HK-2 (cell line): ENCODE measurements around the gene ZNF300.
"Not testable (repeated sequence)": the region's sequence is repeated elsewhere in the genome, so short reads cannot be mapped to it uniquely, and the experiment has no call there.

Experiments used
- DNase-seq: peaks from one replicate; pipeline ENCODE4 v3.0.0-alpha.2; 2018; ENCODE audit not compliant: unreplicated experiment

The ZNF300 gene

DNA sequence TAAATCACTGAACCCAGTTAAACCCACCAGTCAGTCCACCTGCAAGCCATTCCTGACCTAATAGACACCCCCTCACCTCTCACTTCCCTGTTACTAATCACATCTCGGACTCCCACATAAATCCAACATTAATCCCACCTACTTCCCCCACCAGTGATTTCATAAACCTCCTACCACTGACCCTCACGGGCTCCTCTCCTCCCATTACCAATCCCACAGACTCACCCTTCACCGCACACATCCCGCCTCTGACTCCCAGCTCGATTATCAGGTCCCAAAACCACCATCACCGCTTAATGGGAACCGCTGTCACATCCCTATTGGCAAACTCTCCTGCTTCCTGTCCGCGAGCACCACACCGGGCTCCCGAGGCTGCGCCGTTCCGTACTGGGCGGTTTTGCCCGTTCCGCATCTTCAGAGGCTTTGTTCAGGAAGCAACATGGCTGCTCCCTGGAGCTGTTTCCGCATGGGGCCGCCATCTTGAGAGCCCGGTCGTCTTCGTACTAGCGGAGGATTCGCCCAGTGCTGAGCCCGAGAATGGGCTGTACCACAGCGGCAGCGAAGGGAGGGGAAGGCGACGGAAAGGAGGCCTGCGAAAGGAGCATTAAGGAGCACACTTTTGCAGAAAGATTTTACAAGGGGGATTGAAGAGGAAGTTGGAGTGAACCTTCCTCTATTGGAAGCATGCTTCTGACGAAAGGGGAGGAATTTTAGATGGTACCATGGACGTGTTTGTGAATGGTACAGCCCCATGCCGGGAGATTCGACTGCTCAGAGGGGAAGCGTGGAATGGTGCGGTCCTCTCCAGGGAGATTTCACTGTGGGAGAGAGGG, at the start of gene ZNF300:
Gene ZNF300, minus strand, starts transcription at position 502 of the 833 bp plus-strand sequence. CDS start 1,825 bp downstream, outside the sequence.
- peak; percentile 88 for DNase-seq

DNA sequence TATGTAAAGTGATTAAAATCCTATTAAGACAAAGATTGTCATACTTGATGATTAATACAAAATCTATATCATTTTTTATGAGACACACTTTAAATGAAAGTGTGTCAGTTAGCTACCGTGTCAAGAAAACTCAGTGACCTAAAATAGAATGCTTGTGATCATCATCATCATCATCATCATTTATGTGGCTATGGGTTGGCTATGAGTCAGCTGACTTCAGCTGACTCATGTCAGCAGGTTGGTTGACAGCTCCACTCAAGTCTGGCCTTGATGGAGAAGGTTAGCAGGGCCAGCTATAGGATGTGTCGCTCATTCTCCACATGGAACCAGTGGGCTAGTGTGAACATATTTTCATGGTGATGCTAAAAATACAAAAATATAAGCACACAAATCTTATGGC, 43.8 kb upstream of the ZNF300 start:
- no peak for DNase-seq

DNA sequence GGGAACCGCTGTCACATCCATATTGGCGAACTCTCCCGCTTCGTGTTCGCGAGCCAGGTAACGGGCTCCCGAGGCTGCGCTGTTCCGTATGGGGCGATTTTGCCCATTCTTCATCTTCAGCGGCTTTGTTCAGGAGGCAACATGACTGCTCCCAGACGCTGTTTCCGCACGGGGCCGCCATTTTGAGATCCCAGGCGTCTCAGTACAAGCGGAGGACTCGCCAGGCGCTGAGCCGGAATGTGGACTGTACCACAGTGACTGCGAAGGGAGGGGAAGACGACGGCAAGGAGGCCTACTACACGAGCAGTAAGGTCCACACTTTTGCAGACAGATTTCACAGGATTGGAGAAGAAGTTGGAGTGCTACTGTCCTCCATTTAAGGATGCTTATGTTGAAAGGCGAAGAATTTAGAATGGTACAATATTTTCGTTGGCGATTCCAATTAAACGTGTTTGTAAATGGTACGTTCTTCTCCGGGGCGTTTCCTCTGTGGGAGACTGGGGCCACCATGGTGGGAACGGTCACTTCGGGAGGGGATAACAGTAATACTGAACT, 41.6 kb upstream of the ZNF300 start:
- DNase-seq = peak; percentile 69

DNA sequence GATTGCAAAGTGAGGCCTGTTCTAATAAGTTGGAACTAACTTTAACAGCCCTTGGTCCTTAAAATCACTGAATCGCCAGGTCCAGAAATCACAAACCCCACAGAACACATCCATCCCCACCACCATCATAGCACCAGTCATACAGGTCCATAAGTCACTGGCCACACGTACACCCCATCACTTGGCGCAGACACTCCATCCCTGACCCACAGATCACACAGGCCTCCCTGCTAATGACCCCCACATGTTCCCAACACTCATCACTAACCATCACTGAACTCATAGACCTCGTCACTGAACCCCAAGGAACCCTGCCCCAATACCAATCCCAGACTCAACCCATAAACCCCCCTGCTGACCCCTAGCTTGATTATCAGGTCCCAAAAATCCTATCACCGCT, 41.2 kb upstream of the ZNF300 start:
- DNase-seq = peak; percentile 7

DNA sequence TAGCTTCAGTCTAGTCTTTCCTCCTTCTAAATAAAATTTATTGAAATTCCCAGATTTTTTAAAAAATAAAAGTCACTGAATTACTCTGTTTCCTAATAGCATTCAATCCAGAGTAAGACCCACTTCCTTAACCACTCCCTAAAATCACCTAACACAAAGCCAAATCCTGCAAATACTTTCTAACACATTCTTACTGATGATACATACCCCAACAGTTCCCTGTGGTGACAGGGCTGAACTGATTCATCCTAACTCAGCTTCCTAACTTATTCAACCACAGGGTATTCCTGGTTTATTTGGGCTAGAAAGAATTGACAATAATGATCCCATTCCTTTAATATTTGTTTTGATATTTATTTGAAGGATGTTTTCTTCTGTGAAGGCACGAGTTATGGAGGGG, 40.7 kb upstream of the ZNF300 start:
- DNase-seq = no peak

DNA sequence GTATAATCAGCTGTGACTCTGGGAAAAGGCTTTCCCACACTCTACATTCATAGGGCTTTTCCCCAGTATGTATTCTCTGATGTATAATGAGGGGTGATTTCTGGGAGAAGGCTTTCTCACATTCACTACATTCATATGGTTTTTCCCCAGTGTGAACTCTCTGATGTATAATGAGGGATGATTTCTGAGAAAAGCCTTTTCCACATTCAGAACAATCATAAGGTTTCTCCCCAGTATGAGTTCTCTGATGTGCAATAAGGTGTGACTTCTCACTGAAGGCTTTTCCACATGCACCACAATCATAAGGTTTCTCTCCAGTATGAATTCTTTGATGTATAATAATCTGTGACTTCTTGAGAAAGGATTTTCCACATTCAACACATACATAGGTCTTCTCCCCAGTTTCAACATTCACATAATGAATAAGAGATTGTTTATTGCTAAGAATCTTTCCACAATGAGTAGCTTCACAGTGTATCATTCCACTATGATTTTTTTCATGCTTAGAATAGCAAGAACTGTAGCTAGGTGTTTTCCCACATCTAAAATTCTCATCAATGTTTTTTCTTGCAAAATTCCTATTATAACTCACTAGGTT, 26.7 kb upstream of the ZNF300 start:
- DNase-seq = no peak

DNA sequence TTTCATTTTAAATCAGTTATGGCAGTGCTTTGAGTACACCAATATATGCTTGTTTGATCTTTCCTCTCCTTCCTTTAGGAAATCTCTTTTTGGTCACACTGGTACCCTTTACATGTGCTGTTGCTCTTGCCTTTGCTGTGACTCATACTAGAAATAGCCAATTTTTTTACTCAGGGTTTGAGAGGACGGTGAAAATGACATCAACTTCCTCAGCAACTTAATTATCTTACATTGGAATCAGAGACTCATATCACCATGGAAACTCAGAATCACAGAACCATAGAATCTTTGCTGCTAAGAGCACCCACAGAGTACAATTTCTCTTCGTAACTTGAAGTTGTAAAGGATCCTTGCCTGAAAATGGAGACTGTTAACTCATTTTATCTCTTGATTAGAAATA, 13.8 kb upstream of the ZNF300 start:
- DNase-seq = no peak

DNA sequence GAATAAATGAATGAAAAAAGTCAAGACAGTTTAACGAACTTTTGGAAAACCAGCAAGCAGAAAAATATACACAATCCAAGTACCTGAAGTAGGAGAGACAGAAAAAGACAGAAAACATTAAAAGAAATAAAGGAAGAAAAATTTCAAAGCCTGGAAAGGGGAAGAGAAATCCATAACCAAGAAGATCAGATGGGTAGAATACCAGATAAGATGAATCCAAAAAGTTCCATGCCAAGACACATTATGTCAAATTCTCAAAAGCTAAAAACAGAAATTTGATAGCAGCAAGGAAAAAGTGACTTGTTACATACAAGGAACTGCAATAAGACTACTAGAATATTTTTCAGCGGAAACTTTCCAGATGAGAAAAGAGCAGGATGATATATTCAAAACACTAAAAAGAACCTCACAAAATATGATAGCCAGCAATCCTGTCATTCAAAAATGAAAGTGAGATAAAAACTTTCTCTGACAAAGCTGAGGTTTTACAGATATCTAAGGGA, 7.6 kb upstream of the ZNF300 start:
- DNase-seq = no peak

DNA sequence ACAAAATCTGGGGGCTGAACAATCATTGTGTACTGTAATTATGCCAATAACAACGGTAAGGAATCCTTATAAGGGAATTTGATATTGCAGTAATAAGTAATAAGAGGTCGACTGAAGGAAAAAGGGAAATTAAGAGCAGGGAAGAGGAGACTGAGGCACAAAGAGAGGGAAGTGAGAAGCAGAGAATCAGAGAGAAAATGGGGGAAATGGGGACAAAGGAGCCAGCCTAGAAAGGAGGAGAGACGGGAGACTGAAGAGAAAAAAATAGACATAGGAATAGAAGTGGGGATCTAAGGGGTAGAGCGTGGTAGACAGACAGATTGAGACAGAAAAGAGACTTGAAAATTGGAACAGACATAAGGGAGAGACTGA, 518 bp upstream of the ZNF300 start:
- no peak for DNase-seq

DNA sequence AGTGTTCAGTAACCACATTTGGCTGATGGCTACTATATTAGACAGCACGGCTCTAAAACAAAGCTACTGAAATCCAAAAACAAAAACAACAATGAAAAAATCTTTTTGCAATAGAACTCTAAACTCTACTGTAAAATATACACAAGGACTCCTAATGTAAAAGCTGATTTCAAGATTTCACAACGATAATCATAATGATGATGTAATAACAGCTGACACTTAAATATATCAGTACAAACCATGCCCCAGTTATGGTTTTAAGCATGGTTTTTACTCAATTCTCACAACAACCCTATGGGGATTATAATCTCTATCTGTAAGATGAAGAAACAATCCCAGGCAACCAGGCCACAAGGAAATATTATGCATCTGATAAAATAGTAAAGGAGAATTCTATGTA, 3.3 kb downstream of the ZNF300 start:
- DNase-seq = no peak

DNA sequence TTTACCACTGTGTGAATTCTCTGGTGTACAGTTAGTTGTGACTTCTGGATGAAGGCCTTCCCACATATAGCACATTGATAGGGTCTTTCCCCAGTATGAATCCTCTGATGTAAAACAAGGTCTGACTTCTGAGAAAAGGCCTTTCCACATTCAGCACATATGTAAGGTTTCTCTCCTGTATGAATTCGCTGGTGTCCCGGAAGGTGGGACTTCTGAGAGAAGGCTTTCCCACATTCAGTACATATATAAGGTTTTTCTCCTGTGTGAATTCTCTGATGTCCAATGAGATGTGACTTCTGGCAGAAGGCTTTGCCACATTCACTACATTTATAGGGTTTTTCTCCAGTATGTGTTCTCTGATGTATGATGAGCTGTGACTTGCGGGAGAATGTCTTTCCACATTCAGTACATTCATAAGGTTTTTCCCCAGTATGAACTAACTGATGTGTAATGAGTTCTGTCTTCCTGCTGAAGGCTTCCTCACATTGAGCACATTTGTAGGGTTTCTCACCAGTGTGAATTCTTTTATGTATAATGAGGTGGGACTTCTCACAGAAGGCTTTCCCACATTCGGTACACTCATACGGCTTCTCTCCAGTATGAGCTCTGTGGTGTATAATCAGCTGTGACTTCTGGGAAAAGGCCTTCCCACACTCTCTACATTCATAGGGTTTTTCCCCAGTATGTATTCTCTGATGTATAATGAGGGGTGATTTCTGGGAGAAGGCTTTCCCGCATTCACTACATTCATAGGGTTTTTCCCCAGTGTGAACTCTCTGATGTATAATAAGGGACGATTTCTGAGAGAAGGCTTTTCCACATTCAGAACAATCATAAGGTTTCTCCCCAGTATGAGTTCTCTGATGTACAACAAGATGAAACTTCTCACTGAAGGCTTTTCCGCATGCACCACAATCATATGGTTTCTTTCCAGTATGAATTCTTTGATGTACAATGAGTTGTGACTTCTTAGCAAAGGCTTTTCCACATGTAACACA, 9.1 kb downstream of the ZNF300 start:
- DNase-seq = no peak

DNA sequence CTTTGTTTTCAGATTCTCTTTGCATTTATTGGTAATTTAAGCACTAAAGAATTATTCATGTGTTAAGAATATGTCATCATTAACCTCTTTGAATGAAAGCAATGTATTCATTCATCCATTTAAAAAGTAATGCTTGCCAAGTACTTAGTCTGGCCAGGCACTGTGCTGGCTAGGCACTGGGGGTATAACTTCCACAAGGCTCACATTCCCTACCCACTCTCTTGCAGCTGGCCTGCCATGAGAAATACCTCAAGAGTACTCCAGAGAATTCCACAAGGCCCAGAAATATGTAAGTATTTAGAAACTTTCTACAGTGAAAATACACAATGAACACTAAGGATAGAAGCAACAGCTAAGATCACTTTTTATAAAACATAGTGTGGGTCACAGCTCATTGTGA, 25.4 kb downstream of the ZNF300 start:
- DNase-seq = no peak

DNA sequence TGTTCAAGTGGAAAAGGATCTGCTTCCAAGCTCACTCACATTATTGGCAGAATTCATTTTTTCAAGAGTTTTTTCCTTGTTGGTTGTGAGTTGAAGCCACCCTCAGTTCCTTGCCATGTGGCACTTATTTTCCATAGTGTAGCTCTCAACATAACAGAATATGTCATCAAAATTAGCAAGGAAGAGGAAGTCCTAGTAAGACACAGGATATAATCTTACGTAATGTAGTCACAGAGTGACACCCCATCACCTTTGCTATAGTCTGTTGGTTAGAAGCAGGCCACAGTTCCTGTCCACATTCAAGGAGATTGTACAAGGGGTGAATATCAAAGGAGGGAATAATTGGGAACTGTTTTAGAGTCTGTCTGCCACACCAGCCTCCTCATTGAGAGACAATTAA, 42.7 kb downstream of the ZNF300 start:
- no peak for DNase-seq

DNA sequence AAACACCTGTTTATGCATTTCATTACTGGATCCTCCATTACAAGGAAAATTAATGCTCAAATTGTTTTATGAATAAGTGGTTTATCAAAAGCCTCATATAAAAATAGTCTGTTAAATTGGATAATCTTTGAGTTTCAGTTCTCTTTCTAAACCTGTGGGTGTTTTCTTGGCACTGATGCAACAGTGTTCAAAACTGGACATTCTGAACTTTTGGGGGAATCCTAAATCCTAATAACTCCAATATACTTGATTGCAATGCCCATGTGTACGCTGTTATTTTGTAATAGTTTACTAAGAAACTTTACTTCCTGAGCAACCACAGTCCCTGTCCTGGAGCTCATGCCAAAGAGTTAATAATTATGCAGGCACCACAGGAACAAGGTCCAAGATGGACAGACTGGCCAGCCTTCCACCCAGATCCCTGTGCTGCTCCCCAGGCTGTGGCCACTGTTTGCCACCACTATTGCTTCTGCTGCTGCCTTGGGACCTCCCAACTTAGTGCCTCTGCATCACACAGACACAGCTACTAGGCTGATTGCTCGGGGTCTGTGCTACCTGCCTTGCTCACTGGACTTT, 44.4 kb downstream of the ZNF300 start:
- DNase-seq = no peak

DNA sequence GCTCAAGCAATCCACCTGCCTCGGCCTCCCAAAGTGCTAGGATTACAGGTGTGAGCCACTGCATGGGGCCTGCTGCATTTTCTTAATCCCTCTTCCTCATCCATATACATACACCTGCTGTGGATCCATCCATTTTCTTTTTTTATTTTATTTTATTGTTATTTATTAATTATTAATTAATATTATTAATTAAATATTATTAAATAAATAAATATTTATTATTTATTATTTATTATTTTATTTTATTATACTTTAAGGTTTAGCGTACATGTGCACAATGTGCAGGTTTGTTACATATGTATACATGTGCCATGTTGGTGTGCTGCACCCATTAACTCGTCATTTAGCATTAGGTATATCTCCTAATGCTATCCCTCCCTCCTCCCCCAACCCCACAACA, 48.1 kb downstream of the ZNF300 start:
- DNase-seq = not testable (repeated sequence)

DNA sequence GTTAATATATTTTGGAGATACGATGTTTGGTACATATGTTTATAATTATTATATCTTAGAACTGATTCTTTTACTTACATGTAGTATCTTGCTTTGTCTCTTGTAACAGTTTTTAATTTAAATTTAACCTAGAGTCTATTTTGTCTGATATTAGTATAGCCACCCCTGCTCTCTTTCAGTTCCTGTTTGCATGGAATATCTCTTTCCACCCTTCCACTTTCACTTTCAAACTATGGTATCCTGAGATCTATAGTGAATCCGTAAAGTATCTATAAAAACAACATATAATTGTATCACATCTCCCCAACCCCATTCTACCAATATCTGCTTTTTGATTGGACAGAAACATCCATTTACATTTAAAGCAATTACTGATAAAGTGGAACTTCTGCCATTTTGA, 51.2 kb downstream of the ZNF300 start:
- no peak for DNase-seq

DNA sequence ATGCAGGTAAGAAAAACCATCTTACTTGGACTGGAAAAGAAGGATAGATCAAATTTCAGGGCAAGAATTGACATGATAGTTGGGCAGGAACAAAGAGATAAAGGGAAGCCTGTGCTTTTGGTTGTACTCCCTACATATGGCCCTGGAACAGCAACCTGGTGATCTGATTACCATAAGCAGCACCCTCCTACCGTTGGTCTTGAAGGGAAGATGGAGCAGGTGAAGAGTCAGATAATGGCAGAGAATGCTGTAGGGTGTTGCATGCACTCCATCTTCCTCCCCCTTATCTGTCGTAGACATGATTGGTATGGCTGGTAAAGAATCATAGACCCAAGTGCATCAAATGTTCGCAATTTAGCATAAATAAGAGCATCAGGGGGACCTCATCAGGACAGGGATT, 53.7 kb downstream of the ZNF300 start:
- DNase-seq = no peak

DNA sequence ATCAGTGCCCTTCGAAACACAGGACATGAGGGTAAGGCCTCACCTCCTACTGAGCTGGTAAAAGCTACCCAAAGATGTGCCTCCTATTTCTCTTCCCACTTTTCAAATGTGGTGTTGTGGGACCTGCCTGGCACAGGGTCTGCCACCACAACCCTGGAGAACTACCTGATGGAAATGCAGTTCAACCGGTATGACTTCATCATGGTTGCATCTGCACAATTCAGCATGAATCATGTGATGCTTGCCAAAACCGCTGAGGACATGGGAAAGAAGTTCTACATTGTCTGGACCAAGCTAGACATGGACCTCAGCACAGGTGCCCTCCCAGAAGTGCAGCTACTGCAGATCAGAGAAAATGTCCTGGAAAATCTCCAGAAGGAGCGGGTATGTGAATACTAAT, 56.5 kb downstream of the ZNF300 start:
- DNase-seq = no peak

DNA sequence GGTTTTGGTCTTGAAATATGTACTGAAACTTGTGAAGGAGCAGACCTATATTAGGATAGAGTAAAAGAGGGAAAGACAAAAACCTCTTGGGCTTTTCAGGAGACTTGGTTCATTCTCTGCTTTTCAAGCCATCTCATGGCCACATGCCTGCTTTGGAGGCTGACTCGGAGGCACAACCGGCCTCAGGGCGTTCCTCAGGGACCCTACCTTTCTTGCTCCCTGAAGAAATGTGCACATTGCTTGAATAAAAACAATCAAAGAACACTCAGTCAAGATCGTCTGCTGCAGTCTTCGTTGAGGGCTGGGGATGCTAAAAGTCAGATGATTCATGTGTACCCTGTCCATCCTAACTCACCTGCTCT, 57.5 kb downstream of the ZNF300 start:
- no peak for DNase-seq

DNA sequence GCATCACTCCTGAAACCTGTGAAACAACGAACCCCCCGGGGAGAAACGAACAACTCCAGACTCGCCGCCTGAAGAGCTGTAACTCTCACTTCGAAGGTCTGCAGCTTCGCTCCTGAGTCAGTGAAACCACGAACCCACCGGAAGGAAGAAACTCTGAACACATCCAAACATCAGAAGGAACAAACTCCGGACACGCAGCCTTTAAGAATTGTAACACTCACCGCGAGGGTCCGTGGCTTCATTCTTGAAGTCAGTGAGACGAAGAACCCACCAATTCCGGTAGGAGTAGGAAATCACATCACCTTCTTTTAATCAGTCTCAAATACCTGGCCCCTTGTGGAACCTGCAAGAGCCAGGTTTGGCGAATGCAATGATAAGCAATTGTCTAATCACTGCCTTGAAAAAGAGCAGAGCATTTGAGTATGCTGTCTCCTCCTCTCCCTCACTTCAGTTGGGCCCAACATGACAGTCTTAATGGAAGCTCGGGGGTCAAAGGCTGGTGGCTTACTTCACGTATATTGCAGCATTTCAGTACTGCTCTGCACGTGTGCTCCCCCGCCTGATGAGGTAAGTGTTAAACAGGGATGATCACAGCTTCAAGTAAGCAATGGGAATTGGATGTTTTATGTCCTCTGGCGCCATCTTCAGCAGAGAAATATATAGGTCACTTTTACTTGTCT, 58.0 kb downstream of the ZNF300 start:
- peak; percentile 29 for DNase-seq

DNA sequence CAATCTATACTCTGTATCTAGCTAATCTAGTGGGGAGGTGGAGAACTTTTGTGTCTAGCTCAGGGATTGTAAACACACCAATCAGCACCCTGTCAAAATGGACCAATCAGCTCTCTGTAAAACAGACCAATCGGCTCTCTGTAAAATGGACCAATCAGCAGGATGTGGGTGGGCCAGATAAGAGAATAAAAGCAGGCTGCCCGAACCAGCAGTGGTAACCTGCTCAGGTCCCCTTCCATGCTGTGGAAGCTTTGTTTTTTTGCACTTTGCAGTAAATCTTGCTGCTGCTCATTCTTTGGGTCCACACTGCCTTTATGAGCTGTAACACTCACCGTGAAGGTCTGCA, 58.5 kb downstream of the ZNF300 start, which contains the start of gene IRGM:
Gene IRGM, plus strand, starts transcription at position 214 of the 346 bp plus-strand sequence. CDS start 1,603 bp downstream, outside the sequence.
- DNase-seq = not testable (repeated sequence)
